Central memory CD8-positive, alpha-beta T cell (primary cell): Measurements from ENCODE around the gene RELL1.

Source experiments
- ATAC-seq: fragments of 150-1000 bp; cut with Tn5 transposase; replicated peaks from 2 replicates; pipeline ENCODE4 v1.10.0; 2022; ENCODE audit warnings: mild to moderate bottlenecking, moderate FRiP score, moderate number of reproducible peaks; ENCODE audit not compliant: poor library complexity, severe bottlenecking; ENCODE audit errors: extremely low read depth
- DNase-seq, 2 donors: peaks; one replicate each; pipeline ENCODE4 v3.0.0; 2021; ENCODE audit warnings: low spot score in 2 of 2
- H3K27ac Mint-ChIP-seq: one replicate; pipeline ENCODE4 v1.8.0; 2022; ENCODE audit warnings: low read depth, mild to moderate bottlenecking, moderate library complexity, mixed read lengths
- H3K27me3 Mint-ChIP-seq: one replicate; pipeline ENCODE4 v1.8.0; 2022; ENCODE audit warnings: mixed read lengths
- H3K36me3 Mint-ChIP-seq: one replicate; pipeline ENCODE4 v1.8.0; 2022; ENCODE audit warnings: mild to moderate bottlenecking, moderate library complexity, mixed read lengths; ENCODE audit not compliant: insufficient read depth
- H3K4me1 Mint-ChIP-seq: one replicate; pipeline ENCODE4 v1.8.0; 2022; ENCODE audit warnings: mixed read lengths
- H3K4me3 Mint-ChIP-seq: one replicate; pipeline ENCODE4 v1.8.0; 2022; ENCODE audit warnings: mild to moderate bottlenecking, moderate library complexity, mixed read lengths
- H3K9me3 Mint-ChIP-seq: one replicate; pipeline ENCODE4 v1.8.0; 2022; ENCODE audit warnings: mixed read lengths

The RELL1 gene

DNA sequence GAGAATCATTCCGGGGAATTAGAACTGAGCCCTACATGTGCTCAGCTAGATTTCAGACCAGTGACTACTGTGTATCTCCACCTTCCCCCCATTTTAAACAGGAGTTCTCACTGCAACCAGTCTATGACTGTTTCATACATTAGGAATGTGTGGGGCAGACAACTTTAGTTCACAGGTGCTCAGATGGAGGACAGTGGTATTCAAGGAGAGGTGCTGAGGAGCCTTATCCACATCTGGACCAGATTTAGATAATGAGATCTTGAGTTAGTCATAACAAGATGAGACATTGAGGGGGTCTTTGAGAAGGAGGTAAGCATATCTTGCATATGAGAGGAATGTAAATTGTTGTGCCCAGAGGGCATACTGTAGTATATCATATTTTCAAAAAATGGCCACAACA is 32.8 kb upstream of the RELL1 start:
- Mint-ChIP-seq H3K27ac (no peak overlapping the region), H3K9me3 (no peaks in the 10 kb centered on the region), H3K4me3 (no peak overlapping the region)

DNA sequence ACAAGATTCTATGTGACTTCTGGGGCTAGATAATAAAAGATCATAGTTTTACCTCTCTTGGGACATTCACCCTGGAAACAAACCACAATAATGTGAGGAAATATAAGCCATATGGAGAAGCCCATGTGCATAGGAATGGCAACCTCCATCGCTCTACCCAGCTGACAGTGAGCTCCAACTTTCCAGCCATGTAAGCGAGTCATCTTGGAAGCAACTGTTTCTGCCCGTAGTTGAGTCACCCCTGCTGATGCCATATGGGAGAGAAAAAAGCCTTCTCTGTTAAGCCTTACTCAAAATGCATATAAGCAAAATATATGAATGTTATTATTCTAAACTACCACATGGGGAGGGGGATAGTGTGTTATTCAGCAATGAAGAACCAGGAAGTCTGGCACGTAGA is 31.4 kb upstream of the RELL1 start:
- peaks cover 5% of the 10 kb centered on the region for H3K36me3 Mint-ChIP-seq
- no peak overlapping the region for H3K27ac Mint-ChIP-seq
- H3K4me3 Mint-ChIP-seq, result no peak overlapping the region
- H3K27me3 Mint-ChIP-seq, result peaks cover 4% of the 10 kb centered on the region
- ATAC-seq, result no peak
- H3K9me3 Mint-ChIP-seq, result no peaks in the 10 kb centered on the region
- H3K4me1 Mint-ChIP-seq, result no peaks in the 10 kb centered on the region
- DNase-seq, result no peak

More for the DNA sequence above, 32.8 kb upstream of the RELL1 start:
- DNase-seq (no peak), ATAC-seq (no peak)
- H3K4me1 Mint-ChIP-seq, result no peaks in the 10 kb centered on the region
- H3K36me3 Mint-ChIP-seq, result peaks cover 5% of the 10 kb centered on the region
- H3K27me3 Mint-ChIP-seq, result peaks cover 11% of the 10 kb centered on the region

DNA sequence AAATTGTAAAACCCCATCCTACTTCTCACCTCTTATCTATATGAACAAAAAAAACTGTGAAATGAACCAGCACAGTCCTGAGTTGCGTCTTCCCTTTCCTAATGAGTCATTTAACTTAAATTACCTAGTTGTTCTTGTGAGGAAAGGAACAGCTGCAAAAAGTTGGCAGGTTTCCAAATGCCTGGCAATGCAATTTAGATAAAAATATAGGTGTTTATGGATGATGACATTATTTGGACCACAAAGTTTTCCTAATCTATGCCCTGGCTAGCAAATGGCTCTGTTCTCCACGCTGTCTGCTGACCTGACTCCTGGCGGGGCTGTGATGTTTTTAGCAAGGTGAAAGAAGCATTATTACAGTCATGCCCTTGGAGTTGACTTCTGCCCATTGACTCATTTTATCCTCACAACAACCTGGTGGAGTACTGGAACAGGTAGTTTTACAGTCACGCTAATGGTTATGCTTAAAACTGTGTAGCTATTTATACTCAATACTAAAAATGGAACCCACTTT is 29.8 kb upstream of the RELL1 start:
- Mint-ChIP-seq H3K36me3 (peaks cover 5% of the 10 kb centered on the region), H3K27me3 (peaks cover 12% of the 10 kb centered on the region), H3K27ac (no peak overlapping the region), H3K4me3 (no peak overlapping the region), H3K9me3 (no peaks in the 10 kb centered on the region), H3K4me1 (no peaks in the 10 kb centered on the region)
- ATAC-seq (no peak), DNase-seq (no peak)

DNA sequence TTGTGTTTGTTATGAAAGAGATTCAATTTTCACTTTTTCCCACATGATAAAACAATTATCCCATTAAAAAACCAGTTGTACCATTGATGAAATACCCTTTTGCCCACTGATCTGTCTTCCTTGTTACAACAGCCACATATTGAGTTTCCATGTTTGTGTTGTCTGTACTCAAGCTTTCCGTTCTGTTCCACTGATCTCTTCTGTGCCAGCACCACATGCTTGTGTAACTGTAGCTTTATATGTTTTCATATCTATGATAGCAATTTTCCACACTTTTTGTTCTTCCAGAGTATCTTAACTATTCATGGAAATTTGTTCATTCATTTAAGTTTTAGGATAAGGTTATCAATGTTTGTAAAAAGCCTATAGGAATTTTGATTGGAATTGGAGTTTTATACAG is 24.3 kb upstream of the RELL1 start:
- Mint-ChIP-seq H3K36me3 (no peaks in the 10 kb centered on the region), H3K4me1 (no peaks in the 10 kb centered on the region), H3K4me3 (no peak overlapping the region), H3K9me3 (no peaks in the 10 kb centered on the region), H3K27me3 (peaks cover 23% of the 10 kb centered on the region), H3K27ac (peak overlapping the region; percentile 34)
- no peak for ATAC-seq
- no peak for DNase-seq

DNA sequence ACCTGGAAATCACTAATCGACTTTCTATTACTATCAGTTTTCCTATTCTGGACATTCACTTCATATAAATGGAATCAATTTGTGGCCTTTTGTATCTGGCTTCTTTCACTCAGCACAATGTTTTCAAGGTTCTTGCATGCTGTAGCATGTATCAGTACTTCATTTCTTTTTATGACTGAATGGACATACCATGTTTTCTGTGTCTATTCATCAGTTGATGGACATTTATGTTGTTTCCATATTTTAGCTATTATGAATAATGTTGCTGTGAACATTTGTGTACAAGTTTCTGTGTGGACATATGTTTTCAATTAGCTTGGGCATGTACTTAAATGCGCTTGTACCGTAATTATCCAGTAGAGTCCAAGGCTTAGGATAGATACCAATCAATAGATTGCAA is 19.9 kb upstream of the RELL1 start:
- Mint-ChIP-seq H3K9me3 (no peaks in the 10 kb centered on the region), H3K4me1 (no peaks in the 10 kb centered on the region), H3K36me3 (no peaks in the 10 kb centered on the region), H3K27ac (no peak overlapping the region), H3K4me3 (no peak overlapping the region), H3K27me3 (peaks cover 15% of the 10 kb centered on the region)
- no peak for DNase-seq
- ATAC-seq, result no peak

DNA sequence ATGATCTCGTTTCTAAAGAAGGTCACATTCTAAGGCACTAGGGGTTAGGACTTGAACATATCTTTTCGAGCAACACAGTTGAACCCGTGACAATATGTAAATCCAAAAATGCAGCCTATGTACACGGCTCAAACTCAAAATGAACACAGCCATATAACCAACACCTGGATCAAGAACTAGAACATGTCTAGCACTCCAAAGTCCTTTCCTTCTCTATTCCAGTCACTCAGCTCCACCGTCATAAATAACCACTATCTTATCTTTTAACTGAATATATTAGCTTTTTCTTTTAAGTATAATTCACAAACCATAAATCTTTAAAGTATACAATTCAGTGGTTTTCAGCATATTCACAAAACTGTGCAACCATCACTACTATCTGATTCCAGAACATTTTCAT is 19.4 kb upstream of the RELL1 start:
- Mint-ChIP-seq H3K4me3 (no peak overlapping the region), H3K27ac (no peak overlapping the region), H3K4me1 (no peaks in the 10 kb centered on the region), H3K27me3 (peaks cover 15% of the 10 kb centered on the region), H3K9me3 (no peaks in the 10 kb centered on the region), H3K36me3 (no peaks in the 10 kb centered on the region)
- no peak for ATAC-seq
- DNase-seq, result no peak

DNA sequence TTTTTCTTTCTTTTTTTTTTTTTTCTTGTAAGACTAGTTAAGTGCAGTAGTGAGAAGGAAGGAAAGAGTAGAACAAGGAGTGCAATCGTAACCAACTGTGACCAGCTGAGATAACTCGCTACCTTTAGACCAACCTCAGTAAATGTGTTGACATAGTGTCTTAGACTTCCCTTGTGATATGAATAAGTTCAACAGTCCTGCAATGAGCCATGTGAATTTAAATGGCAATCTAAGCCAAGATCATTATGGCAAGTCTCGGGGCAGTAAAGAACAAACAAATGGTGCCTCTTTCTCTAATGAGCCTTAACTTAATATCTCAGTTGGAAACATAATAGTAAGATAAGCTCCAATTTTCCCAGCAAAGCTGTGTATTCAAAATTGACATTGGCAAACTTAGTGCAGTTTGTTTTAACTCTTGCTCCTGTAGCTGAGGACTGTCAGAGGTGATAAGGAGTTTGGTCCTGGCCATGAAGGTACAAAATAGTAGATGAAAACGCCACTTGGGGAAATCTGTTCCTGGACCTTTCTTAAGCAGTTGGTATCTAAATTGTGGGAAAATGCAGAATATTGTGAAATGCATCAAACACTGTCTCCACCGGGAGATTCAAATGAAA is 13.8 kb upstream of the RELL1 start:
- no peaks in the 10 kb centered on the region for H3K9me3 Mint-ChIP-seq
- no peaks in the 10 kb centered on the region for H3K36me3 Mint-ChIP-seq
- no peak overlapping the region for H3K4me3 Mint-ChIP-seq
- H3K27me3 Mint-ChIP-seq, result peaks cover 8% of the 10 kb centered on the region
- ATAC-seq (no peak), DNase-seq (no peak)
- no peaks in the 10 kb centered on the region for H3K4me1 Mint-ChIP-seq
- H3K27ac Mint-ChIP-seq, result no peak overlapping the region

DNA sequence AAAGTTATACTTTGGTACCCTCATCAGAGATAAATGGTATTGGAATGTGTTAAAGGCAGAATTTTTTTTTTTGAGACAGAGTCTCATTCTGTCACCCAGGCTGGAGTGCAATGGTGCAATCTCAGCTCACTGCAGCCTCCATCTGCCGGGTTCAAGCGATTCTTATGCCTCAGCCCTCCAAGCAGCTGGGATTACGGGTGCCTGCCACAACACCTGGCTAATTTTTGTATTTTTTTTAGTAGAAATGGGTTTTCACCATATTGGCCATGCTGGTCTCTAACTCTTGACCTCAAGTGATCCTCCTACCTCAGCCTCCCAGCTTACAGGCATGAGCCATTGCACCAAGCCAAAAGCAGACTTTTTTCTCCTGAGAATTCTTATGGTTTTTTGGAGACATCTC is 11.4 kb upstream of the RELL1 start:
- peaks cover 8% of the 10 kb centered on the region for H3K27me3 Mint-ChIP-seq
- no peak for DNase-seq
- no peaks in the 10 kb centered on the region for H3K36me3 Mint-ChIP-seq
- no peak overlapping the region for H3K4me3 Mint-ChIP-seq
- ATAC-seq, result no peak
- no peaks in the 10 kb centered on the region for H3K4me1 Mint-ChIP-seq
- no peak overlapping the region for H3K27ac Mint-ChIP-seq
- H3K9me3 Mint-ChIP-seq, result peaks cover 3% of the 10 kb centered on the region

DNA sequence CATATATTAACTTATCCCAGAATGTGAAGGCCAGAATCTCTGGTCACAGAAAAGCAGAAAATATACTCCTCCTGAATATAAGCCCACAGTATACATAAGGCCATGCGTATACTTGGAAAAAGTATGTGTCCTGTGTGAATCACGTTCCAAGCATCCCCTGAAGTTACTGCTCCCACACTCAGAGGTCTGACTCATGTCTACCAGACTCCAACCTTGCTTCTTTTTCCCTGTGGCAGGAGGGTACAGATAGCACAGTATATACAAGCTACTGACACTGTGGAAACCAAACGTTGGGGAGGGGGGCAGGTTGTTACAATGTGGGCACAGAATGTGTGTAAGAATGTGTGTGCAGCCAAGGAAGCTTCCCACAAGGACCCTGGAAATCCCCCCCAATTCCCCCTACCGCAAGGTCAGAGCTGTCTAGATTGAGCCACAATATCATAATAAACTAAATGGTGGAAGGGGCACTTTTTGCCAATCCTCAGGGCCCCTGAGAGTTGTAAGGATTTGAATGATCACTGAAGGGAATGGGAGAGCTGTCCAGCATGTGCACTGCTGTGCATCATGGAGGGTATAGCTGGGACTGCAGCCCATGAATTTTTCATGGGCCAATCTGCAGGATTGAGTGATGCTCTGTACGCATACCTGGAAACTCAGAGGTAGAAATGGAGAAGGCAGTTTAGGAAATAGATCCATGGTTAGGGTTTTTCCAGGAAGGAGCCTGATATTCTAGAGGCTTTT is 7.4 kb upstream of the RELL1 start:
- Mint-ChIP-seq H3K4me3 (no peak overlapping the region), H3K27me3 (peaks cover 6% of the 10 kb centered on the region), H3K36me3 (peaks cover 2% of the 10 kb centered on the region), H3K9me3 (peaks cover 6% of the 10 kb centered on the region), H3K4me1 (no peaks in the 10 kb centered on the region), H3K27ac (no peak overlapping the region)
- DNase-seq (no peak), ATAC-seq (no peak)

DNA sequence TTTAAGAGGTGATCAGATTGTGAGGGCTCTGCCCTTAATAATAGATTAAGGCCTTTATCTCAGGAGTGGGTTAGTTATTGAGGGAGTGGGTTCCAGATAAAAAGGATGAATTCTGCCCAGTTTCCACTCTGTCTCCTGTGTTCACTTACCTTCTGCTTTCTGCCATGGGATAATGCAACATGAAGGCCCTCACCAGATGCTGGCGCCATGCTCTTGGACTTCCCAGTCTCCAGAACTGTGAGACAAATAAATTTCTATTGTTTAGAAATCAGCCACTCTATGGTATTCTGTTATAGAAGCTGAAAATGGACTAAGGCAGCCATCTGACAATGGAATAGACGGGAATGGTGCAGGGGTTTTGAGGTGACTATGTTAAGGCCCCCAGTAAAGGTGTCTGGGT is 6.9 kb upstream of the RELL1 start:
- Mint-ChIP-seq H3K4me1 (no peaks in the 10 kb centered on the region), H3K27me3 (no peaks in the 10 kb centered on the region), H3K4me3 (no peak overlapping the region), H3K27ac (no peak overlapping the region), H3K9me3 (peaks cover 6% of the 10 kb centered on the region), H3K36me3 (peaks cover 2% of the 10 kb centered on the region)
- ATAC-seq (no peak), DNase-seq (no peak)

DNA sequence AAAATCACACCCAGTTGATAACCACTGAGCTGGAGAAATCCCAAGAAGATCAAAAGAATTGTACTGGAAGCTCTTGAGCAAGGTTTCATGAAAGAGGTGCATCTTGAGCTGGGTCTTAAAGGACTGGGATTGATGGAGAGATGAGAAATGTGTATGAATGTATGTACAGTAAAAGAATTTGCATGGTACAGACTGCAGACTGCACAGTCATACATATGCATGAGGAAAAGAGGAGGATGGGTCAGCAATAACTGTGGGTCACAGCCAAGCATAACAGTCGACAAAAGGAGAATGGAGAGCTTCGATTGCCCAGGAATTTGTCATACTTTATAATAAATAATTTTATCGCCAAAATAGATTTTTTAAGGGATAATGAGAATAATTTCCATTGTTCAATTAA is 4.8 kb upstream of the RELL1 start:
- H3K27me3 Mint-ChIP-seq, result no peaks in the 10 kb centered on the region
- no peak for ATAC-seq
- peaks cover 5% of the 10 kb centered on the region for H3K36me3 Mint-ChIP-seq
- H3K27ac Mint-ChIP-seq, result no peak overlapping the region
- H3K9me3 Mint-ChIP-seq, result peaks cover 6% of the 10 kb centered on the region
- peaks cover 5% of the 10 kb centered on the region for H3K4me1 Mint-ChIP-seq
- no peak for DNase-seq
- no peak overlapping the region for H3K4me3 Mint-ChIP-seq

DNA sequence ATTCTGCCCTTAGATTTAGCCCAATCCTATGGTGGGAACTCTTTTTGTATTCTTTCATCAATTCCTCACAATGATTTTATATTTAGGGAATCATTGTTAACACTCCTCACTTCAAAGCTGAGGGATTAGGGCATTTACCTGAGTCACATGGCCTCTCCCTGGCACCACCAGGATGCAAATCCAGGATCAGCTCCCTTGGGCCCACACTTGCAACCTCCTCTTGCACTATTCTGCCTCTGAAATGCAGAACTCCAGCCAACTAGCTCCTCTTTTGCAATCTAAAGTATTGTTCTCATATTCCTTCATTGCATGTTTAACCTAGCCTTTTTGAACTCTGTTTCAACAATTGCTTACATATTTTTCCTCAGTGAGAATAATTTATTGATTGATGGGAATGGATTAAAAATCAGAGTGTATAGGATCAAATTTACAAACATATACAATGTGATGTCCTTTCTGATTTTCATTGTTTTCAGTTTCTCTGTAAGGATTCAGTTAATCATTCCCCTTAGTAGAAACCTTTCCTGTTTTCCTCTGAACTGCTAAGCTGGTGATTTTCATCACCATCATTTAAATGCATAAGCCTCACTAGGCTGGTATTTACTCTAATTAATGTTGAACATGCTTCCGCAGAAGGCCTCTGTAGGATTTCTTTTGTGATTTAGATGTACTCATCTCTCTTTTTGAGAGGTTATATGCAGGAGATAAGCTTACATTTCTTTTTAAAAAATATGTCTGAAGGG is 3.3 kb upstream of the RELL1 start:
- H3K9me3 Mint-ChIP-seq, result peaks cover 6% of the 10 kb centered on the region
- no peak overlapping the region for H3K27ac Mint-ChIP-seq
- peaks cover 12% of the 10 kb centered on the region for H3K36me3 Mint-ChIP-seq
- ATAC-seq (no peak), DNase-seq (no peak)
- H3K4me3 Mint-ChIP-seq, result no peak overlapping the region
- H3K4me1 Mint-ChIP-seq, result peaks cover 16% of the 10 kb centered on the region
- no peaks in the 10 kb centered on the region for H3K27me3 Mint-ChIP-seq

DNA sequence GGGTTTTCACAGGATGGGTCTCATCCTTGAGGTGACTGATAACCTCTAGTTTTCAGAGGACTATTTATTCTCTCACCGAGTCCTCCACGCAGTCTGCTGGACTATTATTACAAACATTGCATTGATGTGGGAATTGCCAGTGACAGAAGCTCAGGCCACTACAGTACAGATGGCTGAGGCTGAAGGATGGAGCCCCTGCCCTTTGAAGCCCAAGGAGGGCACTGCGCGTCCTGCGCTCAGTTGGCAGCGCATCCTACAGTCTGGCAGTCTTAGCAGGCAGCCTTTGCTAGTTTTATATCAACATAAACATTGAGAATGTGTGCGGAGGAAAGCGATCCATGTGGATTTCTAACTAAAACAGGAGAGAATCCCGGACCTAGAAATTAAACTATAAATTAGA is 1.5 kb upstream of the RELL1 start:
- Mint-ChIP-seq H3K4me3 (peak overlapping the region; percentile 90), H3K27ac (no peak overlapping the region)
- ATAC-seq, result no peak

More for the DNA sequence above, 1.5 kb upstream of the RELL1 start:
- Mint-ChIP-seq H3K9me3 (peaks cover 3% of the 10 kb centered on the region), H3K27me3 (no peaks in the 10 kb centered on the region), H3K4me1 (peaks cover 29% of the 10 kb centered on the region), H3K36me3 (peaks cover 19% of the 10 kb centered on the region)
- no peak for DNase-seq
